H9 (cell line): Measurements from ENCODE around the gene DCAF8. TPM values are rescaled to one million over a fixed set of nuclear protein-coding genes. Genes with fewer than 3 reads are reported as not detected.

Experiments
- DNase-seq: peaks from one replicate; pipeline ENCODE4 v3.0.0-alpha.2; 2017
- H2AFZ ChIP-seq: one replicate; pipeline ENCODE4 v1.6.1; 2013; ENCODE audit warnings: mild to moderate bottlenecking, low read length, control low read depth, moderate library complexity
- H2AK5ac ChIP-seq: 2 replicates; pipeline ENCODE4 v1.6.1; 2013; ENCODE audit warnings: low read length, control low read depth, mixed read lengths; ENCODE audit not compliant: insufficient read length
- H2BK120ac ChIP-seq: one replicate; pipeline ENCODE4 v1.6.1; 2013; ENCODE audit warnings: low read depth, mild to moderate bottlenecking, low read length, control low read depth, inconsistent platforms; ENCODE audit not compliant: poor library complexity, severe bottlenecking
- H2BK12ac ChIP-seq: 2 replicates; pipeline ENCODE4 v1.6.1; 2013; ENCODE audit warnings: low read length, control low read depth, mixed read lengths, low read depth; ENCODE audit not compliant: insufficient read length
- H2BK15ac ChIP-seq: 2 replicates; pipeline ENCODE4 v1.6.1; 2013; ENCODE audit warnings: low read depth, low read length, control low read depth
- H2BK20ac ChIP-seq: one replicate; pipeline ENCODE4 v1.6.1; 2013; ENCODE audit warnings: low read depth, mild to moderate bottlenecking, low read length, control low read depth, inconsistent platforms; ENCODE audit not compliant: poor library complexity, severe bottlenecking
- H2BK5ac ChIP-seq: 2 replicates; pipeline ENCODE4 v1.6.1; 2013; ENCODE audit warnings: low read length, control low read depth, mixed read lengths; ENCODE audit not compliant: insufficient read length
- H3K14ac ChIP-seq: 2 replicates; pipeline ENCODE4 v1.6.1; 2013; ENCODE audit warnings: low read length, control low read depth; ENCODE audit not compliant: insufficient read depth
- H3K18ac ChIP-seq: 2 replicates; pipeline ENCODE4 v1.6.1; 2013; ENCODE audit warnings: low read depth, mild to moderate bottlenecking, mixed read lengths, low read length, control low read depth; ENCODE audit not compliant: insufficient read length
- H3K23ac ChIP-seq: 2 replicates; pipeline ENCODE4 v1.6.1; 2013; ENCODE audit warnings: low read length, control low read depth, mixed read lengths, low read depth; ENCODE audit not compliant: insufficient read length
- H3K23me2 ChIP-seq: 2 replicates; pipeline ENCODE4 v1.6.1; 2013; ENCODE audit warnings: low read depth, mild to moderate bottlenecking, mixed read lengths, low read length, control low read depth; ENCODE audit not compliant: insufficient read length, poor library complexity, severe bottlenecking
- H3K27ac ChIP-seq: 2 replicates; pipeline ENCODE4 v1.5.1; 2013; ENCODE audit warnings: low read length, control low read depth, mixed read lengths, low read depth; ENCODE audit not compliant: insufficient read length
- H3K27me3 ChIP-seq: 2 replicates; pipeline ENCODE4 v1.6.1; 2013; ENCODE audit warnings: low read length, control low read depth, inconsistent platforms; ENCODE audit not compliant: insufficient read depth
- H3K4ac ChIP-seq: 2 replicates; pipeline ENCODE4 v1.6.1; 2013; ENCODE audit warnings: low read depth, mild to moderate bottlenecking, control low read depth, inconsistent platforms, low read length, moderate library complexity
- H3K4me1 ChIP-seq: 2 replicates; pipeline ENCODE4 v1.6.1; 2013; ENCODE audit warnings: low read length, control low read depth, inconsistent platforms; ENCODE audit not compliant: insufficient read depth
- H3K4me2 ChIP-seq: 2 replicates; pipeline ENCODE4 v1.6.1; 2013; ENCODE audit warnings: low read length, control low read depth, mixed read lengths; ENCODE audit not compliant: insufficient read length, insufficient read depth
- H3K56ac ChIP-seq: 2 replicates; pipeline ENCODE4 v1.6.1; 2013; ENCODE audit warnings: low read depth, mild to moderate bottlenecking, mixed read lengths, low read length, control low read depth; ENCODE audit not compliant: insufficient read length
- H3K79me1 ChIP-seq: 2 replicates; pipeline ENCODE4 v1.6.1; 2013; ENCODE audit warnings: low read depth, mild to moderate bottlenecking, moderate library complexity, low read length, control low read depth, inconsistent platforms; ENCODE audit not compliant: insufficient read depth, poor library complexity, severe bottlenecking
- H3K79me2 ChIP-seq: 2 replicates; pipeline ENCODE4 v1.6.1; 2013; ENCODE audit warnings: low read length, control low read depth, inconsistent platforms; ENCODE audit not compliant: insufficient read depth
- H3K9ac ChIP-seq: 2 replicates; pipeline ENCODE4 v1.6.1; 2013; ENCODE audit warnings: low read length, control low read depth, mixed read lengths; ENCODE audit not compliant: insufficient read length; ENCODE audit errors: extremely low read depth
- H3K9me3 ChIP-seq: one replicate; pipeline ENCODE4 v1.6.1; 2013; ENCODE audit warnings: low read depth, low read length, inconsistent platforms; ENCODE audit not compliant: control insufficient read depth
- H3T11ph ChIP-seq: one replicate; pipeline ENCODE4 v1.6.1; 2013; ENCODE audit warnings: mild to moderate bottlenecking, low read length, control low read depth, inconsistent platforms
- H4K20me1 ChIP-seq: one replicate; pipeline ENCODE4 v1.6.1; 2013; ENCODE audit not compliant: control insufficient read depth, insufficient read length, insufficient read depth
- H4K5ac ChIP-seq: 2 replicates; pipeline ENCODE4 v1.6.1; 2013; ENCODE audit warnings: low read depth, mild to moderate bottlenecking, mixed read lengths, low read length, control low read depth; ENCODE audit not compliant: insufficient read length
- H4K8ac ChIP-seq: replicated peaks from 2 replicates; pipeline ENCODE4 v1.6.1; 2013; ENCODE audit warnings: low read length, control low read depth, mixed read lengths, low read depth; ENCODE audit not compliant: insufficient read length
- H4K91ac ChIP-seq: 2 replicates; pipeline ENCODE4 v1.6.1; 2013; ENCODE audit warnings: low read depth, mild to moderate bottlenecking, moderate library complexity, mixed read lengths, low read length, control low read depth; ENCODE audit not compliant: insufficient read length
- H3K27ac Mint-ChIP-seq, 3 experiments: 2 replicates in 2 of 3; 3 replicates in 1 of 3; pipeline ENCODE4 v1.8.0; 2020 to 2021; ENCODE audit warnings: mixed read lengths in 3 of 3, mild to moderate bottlenecking in 1 of 3, moderate library complexity in 1 of 3
- H3K27me3 Mint-ChIP-seq: 2 replicates; pipeline ENCODE4 v1.8.0; 2021; ENCODE audit warnings: low read depth, mild to moderate bottlenecking, moderate library complexity, mixed read lengths
- H3K36me3 Mint-ChIP-seq, 3 experiments: 2 replicates in 2 of 3; 3 replicates in 1 of 3; pipeline ENCODE4 v1.8.0; 2020 to 2021; ENCODE audit warnings: low read depth in 3 of 3, mixed read lengths in 3 of 3; ENCODE audit not compliant: insufficient read depth in 1 of 3
- H3K4me1 Mint-ChIP-seq, 2 experiments: 2 replicates each; pipeline ENCODE4 v1.8.0; 2020; ENCODE audit warnings: mixed read lengths in 2 of 2
- H3K4me3 Mint-ChIP-seq, 2 experiments: 2 replicates in 1 of 2; 3 replicates in 1 of 2; pipeline ENCODE4 v1.8.0; 2020 to 2021; ENCODE audit warnings: mild to moderate bottlenecking in 2 of 2, mixed read lengths in 2 of 2, moderate library complexity in 1 of 2
- H3K9me3 Mint-ChIP-seq, 2 experiments: 2 replicates in 1 of 2; 3 replicates in 1 of 2; pipeline ENCODE4 v1.8.0; 2020; ENCODE audit warnings: mild to moderate bottlenecking in 2 of 2, mixed read lengths in 2 of 2, moderate library complexity in 1 of 2
- WGBS: extraction: QIAGEN DNeasy Blood & Tissue Kit; methylation state at CpG from one replicate; pipeline ENCODE4 v1.1.7; 2013; ENCODE audit warnings: missing lambda C conversion rate, low lambda C conversion rate, mixed read lengths; ENCODE audit not compliant: insufficient read length; ENCODE audit errors: extremely low coverage; 5-methylcytosine and 5-hydroxymethylcytosine counted together
- total RNA-seq: library from RNA; stranded (reverse); gene quantifications from 2 replicates; pipeline ENCODE4 v1.2.1, GENCODE V29; 2021
- TF ChIP-seq, protein P1 (sequence below): fragments of 200-600 bp; sonication (generic); conservative IDR thresholded peaks from 3 replicates; pipeline ENCODE4 v1.8.0; 2021; ENCODE audit warnings: antibody characterized with exemption, mild to moderate bottlenecking

Gene DCAF8
- total RNA-seq, 1 experiment from 2014 or later: 106 TPM

DNA sequence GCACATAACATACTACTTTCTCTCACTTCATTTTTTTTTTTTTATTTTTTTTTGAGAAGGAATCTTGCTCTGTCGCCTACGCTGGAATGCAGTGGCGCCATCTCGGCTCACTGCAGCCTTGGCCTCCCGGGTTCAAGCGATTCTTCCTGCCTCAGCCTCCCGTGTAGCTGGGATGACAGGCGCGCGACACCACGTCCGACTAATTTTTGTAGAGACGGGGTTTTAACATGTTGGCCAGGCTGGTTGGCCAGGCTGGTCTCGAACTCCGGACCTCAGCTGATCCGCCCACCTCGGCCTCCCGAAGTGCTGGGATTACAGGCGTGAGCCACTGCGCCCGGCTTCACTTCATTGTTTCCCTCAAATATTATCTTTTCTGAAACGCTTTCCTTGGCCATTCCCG, 23.2 kb upstream of the DCAF8 start:
- H3K9me3 ChIP-seq: no peaks in the 10 kb centered on the region
- peaks cover 5% of the 10 kb centered on the region; the same call in 1 of the 2 replicates for H3K79me2 ChIP-seq
- H3K18ac ChIP-seq: no peak overlapping the region
- Mint-ChIP-seq H3K27ac (peak overlapping the region; percentile 86 to 96 (median 86); a peak in 4 of 7 replicates), H3K9me3 (no peaks in the 10 kb centered on the region), H3K36me3 (peaks cover 21 to 48% (median 47%) of the 10 kb centered on the region in 3 experiments), H3K27me3 (no peaks in the 10 kb centered on the region), H3K4me1 (peaks cover 14 to 16% of the 10 kb centered on the region in 2 experiments), H3K4me3 (peak overlapping the region; percentile 87 to 96)
- H2BK15ac ChIP-seq: no peak overlapping the region
- no peak for DNase-seq
- H3K4me1 ChIP-seq: 0 out of 2 replicates have a peak, but pooled peaks cover 2% of the 10 kb centered on the region
- no peak overlapping the region for H2BK120ac ChIP-seq
- H3K4me2 ChIP-seq: no peak overlapping the region
- H2AK5ac ChIP-seq: no peak overlapping the region
- H3K23me2 ChIP-seq: peaks cover 4% of the 10 kb centered on the region
- no peaks in the 10 kb centered on the region for H3K79me1 ChIP-seq
- H4K5ac ChIP-seq: no peak overlapping the region
- no peak overlapping the region for H3K4ac ChIP-seq
- H4K91ac ChIP-seq: no peak overlapping the region
- H3K56ac ChIP-seq: no peak overlapping the region
- no peak overlapping the region for H3K14ac ChIP-seq
- no peak overlapping the region for H3K9ac ChIP-seq
- no CpG with 5 or more reads among the region's 23 CpGs for WGBS
- no peak overlapping the region for H2BK20ac ChIP-seq
- no peak overlapping the region for H2BK12ac ChIP-seq
- no peaks in the 10 kb centered on the region for H4K20me1 ChIP-seq
- no peak overlapping the region for H3K23ac ChIP-seq
- no peaks in the 10 kb centered on the region for H3K27me3 ChIP-seq
- TF ChIP-seq, protein P1, sequence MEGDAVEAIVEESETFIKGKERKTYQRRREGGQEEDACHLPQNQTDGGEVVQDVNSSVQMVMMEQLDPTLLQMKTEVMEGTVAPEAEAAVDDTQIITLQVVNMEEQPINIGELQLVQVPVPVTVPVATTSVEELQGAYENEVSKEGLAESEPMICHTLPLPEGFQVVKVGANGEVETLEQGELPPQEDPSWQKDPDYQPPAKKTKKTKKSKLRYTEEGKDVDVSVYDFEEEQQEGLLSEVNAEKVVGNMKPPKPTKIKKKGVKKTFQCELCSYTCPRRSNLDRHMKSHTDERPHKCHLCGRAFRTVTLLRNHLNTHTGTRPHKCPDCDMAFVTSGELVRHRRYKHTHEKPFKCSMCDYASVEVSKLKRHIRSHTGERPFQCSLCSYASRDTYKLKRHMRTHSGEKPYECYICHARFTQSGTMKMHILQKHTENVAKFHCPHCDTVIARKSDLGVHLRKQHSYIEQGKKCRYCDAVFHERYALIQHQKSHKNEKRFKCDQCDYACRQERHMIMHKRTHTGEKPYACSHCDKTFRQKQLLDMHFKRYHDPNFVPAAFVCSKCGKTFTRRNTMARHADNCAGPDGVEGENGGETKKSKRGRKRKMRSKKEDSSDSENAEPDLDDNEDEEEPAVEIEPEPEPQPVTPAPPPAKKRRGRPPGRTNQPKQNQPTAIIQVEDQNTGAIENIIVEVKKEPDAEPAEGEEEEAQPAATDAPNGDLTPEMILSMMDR: no peak
- no peak overlapping the region for H3T11ph ChIP-seq
- H3K27ac ChIP-seq: no peak overlapping the region
- no peak overlapping the region for H4K8ac ChIP-seq
- no peak overlapping the region for H2BK5ac ChIP-seq
- no peak overlapping the region for H2AFZ ChIP-seq
